ENCODE measurements around the gene MICAL2. TPM values are rescaled to one million over a fixed set of nuclear protein-coding genes. Genes with fewer than 3 reads are reported as not detected.

Gene MICAL2
- total RNA-seq, 1 experiment from 2014 or later: 37.4 TPM

DNA sequence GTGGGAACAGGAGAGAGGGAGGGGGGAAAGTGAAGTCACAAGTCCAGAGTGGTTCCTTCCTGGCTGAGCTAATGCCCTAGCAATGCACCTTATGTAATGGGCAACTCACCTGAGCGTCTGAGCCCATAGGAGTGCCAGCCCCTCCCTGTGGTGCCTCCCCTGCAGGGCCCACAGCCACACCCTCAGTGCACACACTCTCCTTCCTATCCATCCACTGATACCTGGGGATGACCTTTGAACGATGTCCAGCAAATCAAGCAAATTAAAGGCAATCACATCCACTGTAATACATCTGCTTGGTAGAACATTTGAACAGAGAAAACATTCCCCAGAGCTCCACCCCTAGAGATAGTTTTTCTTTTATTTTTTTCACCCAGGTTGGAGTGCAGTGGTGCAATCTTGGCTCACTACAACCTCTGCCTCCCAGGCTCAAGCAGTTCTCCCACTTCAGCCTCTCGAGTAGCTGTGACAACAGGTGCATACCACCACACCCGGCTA, 19.6 kb upstream of the MICAL2 start (continued):
- TF ChIP-seq, protein P1, sequence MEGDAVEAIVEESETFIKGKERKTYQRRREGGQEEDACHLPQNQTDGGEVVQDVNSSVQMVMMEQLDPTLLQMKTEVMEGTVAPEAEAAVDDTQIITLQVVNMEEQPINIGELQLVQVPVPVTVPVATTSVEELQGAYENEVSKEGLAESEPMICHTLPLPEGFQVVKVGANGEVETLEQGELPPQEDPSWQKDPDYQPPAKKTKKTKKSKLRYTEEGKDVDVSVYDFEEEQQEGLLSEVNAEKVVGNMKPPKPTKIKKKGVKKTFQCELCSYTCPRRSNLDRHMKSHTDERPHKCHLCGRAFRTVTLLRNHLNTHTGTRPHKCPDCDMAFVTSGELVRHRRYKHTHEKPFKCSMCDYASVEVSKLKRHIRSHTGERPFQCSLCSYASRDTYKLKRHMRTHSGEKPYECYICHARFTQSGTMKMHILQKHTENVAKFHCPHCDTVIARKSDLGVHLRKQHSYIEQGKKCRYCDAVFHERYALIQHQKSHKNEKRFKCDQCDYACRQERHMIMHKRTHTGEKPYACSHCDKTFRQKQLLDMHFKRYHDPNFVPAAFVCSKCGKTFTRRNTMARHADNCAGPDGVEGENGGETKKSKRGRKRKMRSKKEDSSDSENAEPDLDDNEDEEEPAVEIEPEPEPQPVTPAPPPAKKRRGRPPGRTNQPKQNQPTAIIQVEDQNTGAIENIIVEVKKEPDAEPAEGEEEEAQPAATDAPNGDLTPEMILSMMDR (IDR thresholded peaks at IDR 0.05 in 2 of 3, conservative IDR thresholded peaks at IDR 0.05 in 1 of 3; ENCODE audit: borderline replicate concordance in 1 of 3, insufficient read depth in 1 of 3, low read depth in 2 of 3, low read length in 2 of 3): no peak

DNA sequence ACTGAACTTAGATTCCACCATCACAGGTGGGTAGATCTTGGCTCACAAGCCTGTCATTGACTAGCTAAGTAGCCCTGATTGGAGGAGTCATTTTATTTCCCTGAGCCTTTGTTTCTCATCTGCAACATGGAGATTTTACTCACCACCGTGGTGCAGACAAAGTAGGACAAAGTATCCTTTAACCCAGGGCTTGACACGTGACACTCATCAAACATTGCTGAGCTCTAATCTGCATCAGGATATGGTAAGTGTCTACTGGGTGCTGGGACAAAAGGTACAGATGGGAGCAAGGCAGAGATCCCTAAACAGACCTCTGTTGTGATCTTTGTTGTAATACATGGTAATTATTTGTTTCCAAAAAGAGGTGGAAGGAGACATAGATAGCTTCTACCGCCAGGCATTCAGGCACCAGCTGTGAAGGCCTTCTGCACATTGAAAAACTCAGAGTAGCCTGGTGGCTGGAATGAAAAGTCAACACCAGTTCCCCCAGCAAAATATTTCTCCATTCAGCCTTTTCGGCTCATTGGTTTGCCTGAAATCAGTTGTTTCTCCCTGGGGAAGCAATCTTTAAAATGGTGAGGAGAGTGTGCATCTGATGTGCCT, 18.3 kb upstream of the MICAL2 start:
- Histone ChIP-seq H4K20me1 (ENCODE audit: insufficient read depth) (no peaks in the 10 kb centered on the region), H3K27ac (ENCODE audit: low read depth, low read length) (no peak overlapping the region), H3K9ac (ENCODE audit: low read length) (no peak overlapping the region), H3K9me3 (ENCODE audit: control insufficient read depth in 1 of 2, insufficient read depth in 1 of 2, low read depth in 1 of 2, low read length in 2 of 2) (no peaks in the 10 kb centered on the region), H3K9me2 (ENCODE audit: insufficient read depth) (no peaks in the 10 kb centered on the region), H2AFZ (ENCODE audit: low read depth, low read length, poor library complexity, severe bottlenecking) (no peak overlapping the region), H3K4me2 (ENCODE audit: low read length) (no peak overlapping the region), H3K79me2 (ENCODE audit: insufficient read depth, low read length) (no peaks in the 10 kb centered on the region), H3K4me1 (ENCODE audit: control insufficient read depth in 1 of 2, insufficient read depth in 2 of 2, low read length in 2 of 2) (peaks cover 29 to 51% of the 10 kb centered on the region in 2 experiments), H3K27me3 (ENCODE audit: insufficient read depth, low read length) (no peaks in the 10 kb centered on the region), H3K4me3 (replicated peaks in 1 of 2; ENCODE audit: low read depth in 1 of 2, low read length in 2 of 2) (no peak overlapping the region), H3K36me3 (ENCODE audit: control insufficient read depth in 1 of 2, insufficient read depth in 2 of 2, low read length in 2 of 2) (no peaks in the 10 kb centered on the region)
- intact Hi-C loops (cut with micrococcal nuclease): no loop called here
- TF ChIP-seq FOSL1 (IDR thresholded peaks at IDR 0.05; ENCODE audit: low read depth) (no peak), POLR2A (IDR thresholded peaks at IDR 0.05; ENCODE audit: borderline replicate concordance, extremely low read depth, insufficient read depth, insufficient read length) (no peak)
- CTCF ChIA-PET: no interaction called here
- no TSS peak for BruUV-seq (replicated peaks)
- DNase-seq (ENCODE audit: low read depth, low spot score) (no peak), ATAC-seq (no peak)
- RAD21 ChIA-PET (ENCODE audit: low non-redundant PET in 1 of 2, low total read pairs in 2 of 2, uncharacterized antibody in 2 of 2, unreplicated experiment in 2 of 2): no interaction called here
- POLR2A ChIA-PET: interaction anchor here (1.4 kb wide), 1 partner anchor 26 kb away, joined by 4 read pairs; no protein-coding TSS in a partner anchor

DNA sequence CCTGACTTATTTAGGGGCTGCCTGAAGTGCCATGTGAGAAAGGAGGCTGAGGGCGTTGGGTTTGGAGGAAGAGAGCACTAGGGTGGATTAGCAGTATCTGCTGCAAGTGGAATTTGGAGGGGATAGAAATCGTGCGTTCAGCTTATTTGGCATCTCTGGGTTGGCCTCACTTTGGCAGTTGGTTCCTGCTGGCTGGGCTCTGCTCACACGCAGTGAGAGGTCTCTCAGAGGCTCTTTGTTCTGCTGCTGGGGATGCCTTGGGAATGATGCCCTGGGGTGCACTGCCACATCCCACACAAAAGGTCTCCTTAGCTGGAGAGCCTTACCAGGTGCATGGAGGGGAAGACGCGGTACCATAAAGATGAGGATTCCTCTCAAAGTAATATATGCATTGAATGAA, 17.7 kb upstream of the MICAL2 start:
- peaks cover 23 to 44% of the 10 kb centered on the region in 2 experiments for H3K4me1 ChIP-seq (ENCODE audit: control insufficient read depth in 1 of 2, insufficient read depth in 2 of 2, low read length in 2 of 2)
- ATAC-seq (no peak), DNase-seq (ENCODE audit: low read depth, low spot score) (no peak)
- H4K20me1 ChIP-seq (ENCODE audit: insufficient read depth): no peaks in the 10 kb centered on the region
- H3K4me2 ChIP-seq (ENCODE audit: low read length): no peak overlapping the region
- H3K9me2 ChIP-seq (ENCODE audit: insufficient read depth): no peaks in the 10 kb centered on the region
- H3K27me3 ChIP-seq (ENCODE audit: insufficient read depth, low read length): no peaks in the 10 kb centered on the region
- H3K79me2 ChIP-seq (ENCODE audit: insufficient read depth, low read length): no peaks in the 10 kb centered on the region
- no peaks in the 10 kb centered on the region for H3K36me3 ChIP-seq (ENCODE audit: control insufficient read depth in 1 of 2, insufficient read depth in 2 of 2, low read length in 2 of 2)
- H2AFZ ChIP-seq (ENCODE audit: low read depth, low read length, poor library complexity, severe bottlenecking): no peak overlapping the region
- ChIA-PET RAD21 (ENCODE audit: low non-redundant PET in 1 of 2, low total read pairs in 2 of 2, uncharacterized antibody in 2 of 2, unreplicated experiment in 2 of 2) (no interaction called here), CTCF (no interaction called here), POLR2A (no interaction called here)
- no peak overlapping the region for H3K9ac ChIP-seq (ENCODE audit: low read length)
- no peak for TF ChIP-seq ZNF274 (IDR thresholded peaks at IDR 0.05; ENCODE audit: low read depth, low read length)
- TF ChIP-seq, protein P1 (IDR thresholded peaks at IDR 0.05 in 2 of 3, conservative IDR thresholded peaks at IDR 0.05 in 1 of 3; ENCODE audit: borderline replicate concordance in 1 of 3, insufficient read depth in 1 of 3, low read depth in 2 of 3, low read length in 2 of 3): no peak
- no peaks in the 10 kb centered on the region for H3K9me3 ChIP-seq (ENCODE audit: control insufficient read depth in 1 of 2, insufficient read depth in 1 of 2, low read depth in 1 of 2, low read length in 2 of 2)
- BruUV-seq (replicated peaks): no TSS peak
- H3K4me3 ChIP-seq (replicated peaks in 1 of 2; ENCODE audit: low read depth in 1 of 2, low read length in 2 of 2): no peak overlapping the region
- H3K27ac ChIP-seq (ENCODE audit: low read depth, low read length): no peak overlapping the region
- intact Hi-C loops (cut with micrococcal nuclease): no loop called here

Measured in HCT116 (cell line).